H9 (cell line): ENCODE data around the gene RANGAP1. TPM values are rescaled to one million over a fixed set of nuclear protein-coding genes. Genes with fewer than 3 reads are reported as not detected.

Experiments
- DNase-seq: peaks from one replicate; pipeline ENCODE4 v3.0.0-alpha.2; 2017
- H2AFZ ChIP-seq: one replicate; pipeline ENCODE4 v1.6.1; 2013; ENCODE audit warnings: mild to moderate bottlenecking, low read length, control low read depth, moderate library complexity
- H2AK5ac ChIP-seq: 2 replicates; pipeline ENCODE4 v1.6.1; 2013; ENCODE audit warnings: low read length, control low read depth, mixed read lengths; ENCODE audit not compliant: insufficient read length
- H2BK120ac ChIP-seq: one replicate; pipeline ENCODE4 v1.6.1; 2013; ENCODE audit warnings: low read depth, mild to moderate bottlenecking, low read length, control low read depth, inconsistent platforms; ENCODE audit not compliant: poor library complexity, severe bottlenecking
- H2BK12ac ChIP-seq: 2 replicates; pipeline ENCODE4 v1.6.1; 2013; ENCODE audit warnings: low read length, control low read depth, mixed read lengths, low read depth; ENCODE audit not compliant: insufficient read length
- H2BK15ac ChIP-seq: 2 replicates; pipeline ENCODE4 v1.6.1; 2013; ENCODE audit warnings: low read depth, low read length, control low read depth
- H2BK20ac ChIP-seq: one replicate; pipeline ENCODE4 v1.6.1; 2013; ENCODE audit warnings: low read depth, mild to moderate bottlenecking, low read length, control low read depth, inconsistent platforms; ENCODE audit not compliant: poor library complexity, severe bottlenecking
- H2BK5ac ChIP-seq: 2 replicates; pipeline ENCODE4 v1.6.1; 2013; ENCODE audit warnings: low read length, control low read depth, mixed read lengths; ENCODE audit not compliant: insufficient read length
- H3K14ac ChIP-seq: 2 replicates; pipeline ENCODE4 v1.6.1; 2013; ENCODE audit warnings: low read length, control low read depth; ENCODE audit not compliant: insufficient read depth
- H3K18ac ChIP-seq: 2 replicates; pipeline ENCODE4 v1.6.1; 2013; ENCODE audit warnings: low read depth, mild to moderate bottlenecking, mixed read lengths, low read length, control low read depth; ENCODE audit not compliant: insufficient read length
- H3K23ac ChIP-seq: 2 replicates; pipeline ENCODE4 v1.6.1; 2013; ENCODE audit warnings: low read length, control low read depth, mixed read lengths, low read depth; ENCODE audit not compliant: insufficient read length
- H3K23me2 ChIP-seq: 2 replicates; pipeline ENCODE4 v1.6.1; 2013; ENCODE audit warnings: low read depth, mild to moderate bottlenecking, mixed read lengths, low read length, control low read depth; ENCODE audit not compliant: insufficient read length, poor library complexity, severe bottlenecking
- H3K27ac ChIP-seq: 2 replicates; pipeline ENCODE4 v1.5.1; 2013; ENCODE audit warnings: low read length, control low read depth, mixed read lengths, low read depth; ENCODE audit not compliant: insufficient read length
- H3K27me3 ChIP-seq: 2 replicates; pipeline ENCODE4 v1.6.1; 2013; ENCODE audit warnings: low read length, control low read depth, inconsistent platforms; ENCODE audit not compliant: insufficient read depth
- H3K4ac ChIP-seq: 2 replicates; pipeline ENCODE4 v1.6.1; 2013; ENCODE audit warnings: low read depth, mild to moderate bottlenecking, control low read depth, inconsistent platforms, low read length, moderate library complexity
- H3K4me1 ChIP-seq: 2 replicates; pipeline ENCODE4 v1.6.1; 2013; ENCODE audit warnings: low read length, control low read depth, inconsistent platforms; ENCODE audit not compliant: insufficient read depth
- H3K4me2 ChIP-seq: 2 replicates; pipeline ENCODE4 v1.6.1; 2013; ENCODE audit warnings: low read length, control low read depth, mixed read lengths; ENCODE audit not compliant: insufficient read length, insufficient read depth
- H3K56ac ChIP-seq: 2 replicates; pipeline ENCODE4 v1.6.1; 2013; ENCODE audit warnings: low read depth, mild to moderate bottlenecking, mixed read lengths, low read length, control low read depth; ENCODE audit not compliant: insufficient read length
- H3K79me1 ChIP-seq: 2 replicates; pipeline ENCODE4 v1.6.1; 2013; ENCODE audit warnings: low read depth, mild to moderate bottlenecking, moderate library complexity, low read length, control low read depth, inconsistent platforms; ENCODE audit not compliant: insufficient read depth, poor library complexity, severe bottlenecking
- H3K79me2 ChIP-seq: 2 replicates; pipeline ENCODE4 v1.6.1; 2013; ENCODE audit warnings: low read length, control low read depth, inconsistent platforms; ENCODE audit not compliant: insufficient read depth
- H3K9ac ChIP-seq: 2 replicates; pipeline ENCODE4 v1.6.1; 2013; ENCODE audit warnings: low read length, control low read depth, mixed read lengths; ENCODE audit not compliant: insufficient read length; ENCODE audit errors: extremely low read depth
- H3K9me3 ChIP-seq: one replicate; pipeline ENCODE4 v1.6.1; 2013; ENCODE audit warnings: low read depth, low read length, inconsistent platforms; ENCODE audit not compliant: control insufficient read depth
- H3T11ph ChIP-seq: one replicate; pipeline ENCODE4 v1.6.1; 2013; ENCODE audit warnings: mild to moderate bottlenecking, low read length, control low read depth, inconsistent platforms
- H4K20me1 ChIP-seq: one replicate; pipeline ENCODE4 v1.6.1; 2013; ENCODE audit not compliant: control insufficient read depth, insufficient read length, insufficient read depth
- H4K5ac ChIP-seq: 2 replicates; pipeline ENCODE4 v1.6.1; 2013; ENCODE audit warnings: low read depth, mild to moderate bottlenecking, mixed read lengths, low read length, control low read depth; ENCODE audit not compliant: insufficient read length
- H4K8ac ChIP-seq: replicated peaks from 2 replicates; pipeline ENCODE4 v1.6.1; 2013; ENCODE audit warnings: low read length, control low read depth, mixed read lengths, low read depth; ENCODE audit not compliant: insufficient read length
- H4K91ac ChIP-seq: 2 replicates; pipeline ENCODE4 v1.6.1; 2013; ENCODE audit warnings: low read depth, mild to moderate bottlenecking, moderate library complexity, mixed read lengths, low read length, control low read depth; ENCODE audit not compliant: insufficient read length
- H3K27ac Mint-ChIP-seq, 3 experiments: 2 replicates in 2 of 3; 3 replicates in 1 of 3; pipeline ENCODE4 v1.8.0; 2020 to 2021; ENCODE audit warnings: mixed read lengths in 3 of 3, mild to moderate bottlenecking in 1 of 3, moderate library complexity in 1 of 3
- H3K27me3 Mint-ChIP-seq: 2 replicates; pipeline ENCODE4 v1.8.0; 2021; ENCODE audit warnings: low read depth, mild to moderate bottlenecking, moderate library complexity, mixed read lengths
- H3K36me3 Mint-ChIP-seq, 3 experiments: 2 replicates in 2 of 3; 3 replicates in 1 of 3; pipeline ENCODE4 v1.8.0; 2020 to 2021; ENCODE audit warnings: low read depth in 3 of 3, mixed read lengths in 3 of 3; ENCODE audit not compliant: insufficient read depth in 1 of 3
- H3K4me1 Mint-ChIP-seq, 2 experiments: 2 replicates each; pipeline ENCODE4 v1.8.0; 2020; ENCODE audit warnings: mixed read lengths in 2 of 2
- H3K4me3 Mint-ChIP-seq, 2 experiments: 2 replicates in 1 of 2; 3 replicates in 1 of 2; pipeline ENCODE4 v1.8.0; 2020 to 2021; ENCODE audit warnings: mild to moderate bottlenecking in 2 of 2, mixed read lengths in 2 of 2, moderate library complexity in 1 of 2
- H3K9me3 Mint-ChIP-seq, 2 experiments: 2 replicates in 1 of 2; 3 replicates in 1 of 2; pipeline ENCODE4 v1.8.0; 2020; ENCODE audit warnings: mild to moderate bottlenecking in 2 of 2, mixed read lengths in 2 of 2, moderate library complexity in 1 of 2
- CTCF ChIP-seq: fragments of 200-600 bp; sonication (generic); conservative IDR thresholded peaks from 3 replicates; pipeline ENCODE4 v1.8.0; 2021; ENCODE audit warnings: antibody characterized with exemption, mild to moderate bottlenecking
- WGBS: extraction: QIAGEN DNeasy Blood & Tissue Kit; methylation state at CpG from one replicate; pipeline ENCODE4 v1.1.7; 2013; ENCODE audit warnings: missing lambda C conversion rate, low lambda C conversion rate, mixed read lengths; ENCODE audit not compliant: insufficient read length; ENCODE audit errors: extremely low coverage; 5-methylcytosine and 5-hydroxymethylcytosine counted together
- total RNA-seq: library from RNA; stranded (reverse); gene quantifications from 2 replicates; pipeline ENCODE4 v1.2.1, GENCODE V29; 2021

The RANGAP1 gene
- total RNA-seq, 1 experiment from 2014 or later: 130 TPM

GRCh38 chr22:41237707-41238569, 48.0 kb downstream of the RANGAP1 start:
- no peaks in the 10 kb centered on the region for H3K9me3 Mint-ChIP-seq

More at GRCh38 chr22:41237707-41238569, 48.0 kb downstream of the RANGAP1 start:
- Histone ChIP-seq H3K4ac (no peak overlapping the region), H3K27me3 (no peaks in the 10 kb centered on the region), H2AFZ (no peak overlapping the region), H4K8ac (no peak overlapping the region), H2BK120ac (no peak overlapping the region), H3K79me1 (no peaks in the 10 kb centered on the region), H3K14ac (peak overlapping the region; percentile 30; the same call in 1 of the 2 replicates), H2BK15ac (no peak overlapping the region), H3K23ac (no peak overlapping the region), H3K4me2 (no peak overlapping the region), H3K9ac (no peak overlapping the region), H3K27ac (no peak overlapping the region), H3K56ac (no peak overlapping the region), H3K9me3 (no peaks in the 10 kb centered on the region), H2AK5ac (no peak overlapping the region), H3K4me1 (no peaks in the 10 kb centered on the region), H4K20me1 (no peaks in the 10 kb centered on the region), H3K79me2 (no peaks in the 10 kb centered on the region), H2BK12ac (no peak overlapping the region), H2BK5ac (no peak overlapping the region), H3K23me2 (no peaks in the 10 kb centered on the region), H4K5ac (peak overlapping the region; percentile 34), H4K91ac (no peak overlapping the region), H3T11ph (no peak overlapping the region), H3K18ac (no peak overlapping the region), H2BK20ac (no peak overlapping the region)
- H3K4me3 Mint-ChIP-seq: peak overlapping the region in 1 of 2 experiments; percentile 42; a peak in 2 of 5 replicates
- peaks cover 14% of the 10 kb centered on the region in 2 experiments for H3K4me1 Mint-ChIP-seq
- H3K27me3 Mint-ChIP-seq: peaks cover 5% of the 10 kb centered on the region
- peak; percentile 77 for DNase-seq
- no CpG with 5 or more reads among the region's 97 CpGs for WGBS
- TF ChIP-seq CTCF: peak; percentile 80; the same call in 2 of the 3 replicates
- H3K36me3 Mint-ChIP-seq: no peaks in the 10 kb centered on the region
- H3K27ac Mint-ChIP-seq: no peak overlapping the region
